Upper lobe of left lung (tissue), 4 donors: ENCODE results near the gene CCDC51.

ENCODE experiments used
- EP300 ChIP-seq, 4 donors: sonication (generic); formaldehyde crosslinking; IDR thresholded peaks; one replicate each; pipeline ENCODE4 v1.5.1; 2017; ENCODE audit warnings: antibody characterized with exemption in 4 of 4, control low read depth in 2 of 4
- POLR2A ChIP-seq, 4 donors: fragments of 450-650 bp; IDR thresholded peaks; one replicate each; pipeline ENCODE4 v1.5.1; 2016 to 2017; ENCODE audit warnings: antibody characterized with exemption in 4 of 4, mild to moderate bottlenecking in 2 of 4
- TF ChIP-seq, protein P1 (sequence below), 6 experiments: fragments of 450-650 bp in 4 of 6; fragments of 200-600 bp in 2 of 6; sonication (generic) in 2 of 6; IDR thresholded peaks; one replicate each; pipeline ENCODE4 v1.5.1; 2016 to 2019; ENCODE audit warnings: antibody characterized with exemption in 6 of 6

- TF ChIP-seq, protein P1, sequence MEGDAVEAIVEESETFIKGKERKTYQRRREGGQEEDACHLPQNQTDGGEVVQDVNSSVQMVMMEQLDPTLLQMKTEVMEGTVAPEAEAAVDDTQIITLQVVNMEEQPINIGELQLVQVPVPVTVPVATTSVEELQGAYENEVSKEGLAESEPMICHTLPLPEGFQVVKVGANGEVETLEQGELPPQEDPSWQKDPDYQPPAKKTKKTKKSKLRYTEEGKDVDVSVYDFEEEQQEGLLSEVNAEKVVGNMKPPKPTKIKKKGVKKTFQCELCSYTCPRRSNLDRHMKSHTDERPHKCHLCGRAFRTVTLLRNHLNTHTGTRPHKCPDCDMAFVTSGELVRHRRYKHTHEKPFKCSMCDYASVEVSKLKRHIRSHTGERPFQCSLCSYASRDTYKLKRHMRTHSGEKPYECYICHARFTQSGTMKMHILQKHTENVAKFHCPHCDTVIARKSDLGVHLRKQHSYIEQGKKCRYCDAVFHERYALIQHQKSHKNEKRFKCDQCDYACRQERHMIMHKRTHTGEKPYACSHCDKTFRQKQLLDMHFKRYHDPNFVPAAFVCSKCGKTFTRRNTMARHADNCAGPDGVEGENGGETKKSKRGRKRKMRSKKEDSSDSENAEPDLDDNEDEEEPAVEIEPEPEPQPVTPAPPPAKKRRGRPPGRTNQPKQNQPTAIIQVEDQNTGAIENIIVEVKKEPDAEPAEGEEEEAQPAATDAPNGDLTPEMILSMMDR (IDR thresholded peaks at IDR 0.05), result no peak
- no peak for TF ChIP-seq POLR2A (IDR thresholded peaks at IDR 0.05)
- no peak for TF ChIP-seq EP300 (IDR thresholded peaks at IDR 0.05)
These were observed 28.8 kb downstream of the CCDC51 start for GRCh38 chr3:48411041-48411588.
